Activated B cell treated with CpG ODN at 0.5 μM for 24 hours (primary cell): ENCODE results near the gene UBIAD1. TPM values are rescaled to one million over a fixed set of nuclear protein-coding genes. Genes with fewer than 3 reads are reported as not detected.

ENCODE experiments used
- total RNA-seq: library from RNA; stranded (reverse); gene quantifications from 2 replicates; pipeline ENCODE4 v1.2.3, GENCODE V29; 2022

UBIAD1 gene
- total RNA-seq, 1 donor from 2014 or later = 27.8 TPM

Other genes with a start within 250 kb of the UBIAD1 start
- gene MASP2, start 226.0 kb upstream of the UBIAD1 start, total RNA-seq = not detected in 2 replicates
- gene SRM, start 213.2 kb upstream of the UBIAD1 start, total RNA-seq = 106 and 119 TPM in 2 replicates
- 89.3 and 108 TPM in 2 replicates for gene EXOSC10, start 173.3 kb upstream of the UBIAD1 start, total RNA-seq
- gene ANGPTL7, start 83.8 kb upstream of the UBIAD1 start, total RNA-seq = not detected in 2 replicates
- gene MTOR, start 10.6 kb upstream of the UBIAD1 start, total RNA-seq = 49.9 and 55.1 TPM in 2 replicates
- gene DISP3, start 206.0 kb downstream of the UBIAD1 start, total RNA-seq = 0.42 and 0.44 TPM in 2 replicates